Measurements from ENCODE around the gene NUDT12.

NUDT12 gene

GRCh38 chr5:103525361-103525760 is 37.2 kb downstream of the NUDT12 start:
- no peak overlapping the region for H3K4me3 ChIP-seq (ENCODE audit: low read length)
- no peak for TF ChIP-seq CTCF (conservative IDR thresholded peaks at IDR 0.05; ENCODE audit: low read depth, low read length)
- DNase-seq (ENCODE audit: low read depth): no peak

- DNase-seq (ENCODE audit: low read depth): no peak
- no peak for TF ChIP-seq CTCF (conservative IDR thresholded peaks at IDR 0.05; ENCODE audit: low read depth, low read length)
- no peak overlapping the region for H3K4me3 ChIP-seq (ENCODE audit: low read length)
Observed at GRCh38 chr5:103523319-103523718, 39.3 kb downstream of the NUDT12 start.

GRCh38 chr5:103522586-103522985 is 40.0 kb downstream of the NUDT12 start:
- TF ChIP-seq CTCF (conservative IDR thresholded peaks at IDR 0.05; ENCODE audit: low read depth, low read length): no peak
- H3K4me3 ChIP-seq (ENCODE audit: low read length): no peak overlapping the region
- no peak for DNase-seq (ENCODE audit: low read depth)

GRCh38 chr5:103519550-103519949 is 43.0 kb downstream of the NUDT12 start:
- no peak overlapping the region for H3K4me3 ChIP-seq (ENCODE audit: low read length)
- DNase-seq (ENCODE audit: low read depth): no peak
- TF ChIP-seq CTCF (conservative IDR thresholded peaks at IDR 0.05; ENCODE audit: low read depth, low read length): peak; percentile 37

GRCh38 chr5:103514371-103514770 is 48.2 kb downstream of the NUDT12 start:
- no peak for DNase-seq (ENCODE audit: low read depth)
- H3K4me3 ChIP-seq (ENCODE audit: low read length): no peak overlapping the region

GRCh38 chr5:103513701-103514100 is 48.9 kb downstream of the NUDT12 start:
- no peak for TF ChIP-seq CTCF (conservative IDR thresholded peaks at IDR 0.05; ENCODE audit: low read depth, low read length)
- no peak for DNase-seq (ENCODE audit: low read depth)
- no peak overlapping the region for H3K4me3 ChIP-seq (ENCODE audit: low read length)

More at GRCh38 chr5:103514371-103514770, 48.2 kb downstream of the NUDT12 start:
- no peak for TF ChIP-seq CTCF (conservative IDR thresholded peaks at IDR 0.05; ENCODE audit: low read depth, low read length)

- no peak for TF ChIP-seq CTCF (conservative IDR thresholded peaks at IDR 0.05; ENCODE audit: low read depth, low read length)
- DNase-seq (ENCODE audit: low read depth): no peak
- H3K4me3 ChIP-seq (ENCODE audit: low read length): no peak overlapping the region
Observed at GRCh38 chr5:103512500-103512899, 50.1 kb downstream of the NUDT12 start.
